ENCODE data around the gene STK25. TPM values are rescaled to one million over a fixed set of nuclear protein-coding genes. Genes with fewer than 3 reads are reported as not detected.

Gene STK25
- polyA plus RNA-seq, 4 donors, result 143 to 234 (median 186) TPM

DNA sequence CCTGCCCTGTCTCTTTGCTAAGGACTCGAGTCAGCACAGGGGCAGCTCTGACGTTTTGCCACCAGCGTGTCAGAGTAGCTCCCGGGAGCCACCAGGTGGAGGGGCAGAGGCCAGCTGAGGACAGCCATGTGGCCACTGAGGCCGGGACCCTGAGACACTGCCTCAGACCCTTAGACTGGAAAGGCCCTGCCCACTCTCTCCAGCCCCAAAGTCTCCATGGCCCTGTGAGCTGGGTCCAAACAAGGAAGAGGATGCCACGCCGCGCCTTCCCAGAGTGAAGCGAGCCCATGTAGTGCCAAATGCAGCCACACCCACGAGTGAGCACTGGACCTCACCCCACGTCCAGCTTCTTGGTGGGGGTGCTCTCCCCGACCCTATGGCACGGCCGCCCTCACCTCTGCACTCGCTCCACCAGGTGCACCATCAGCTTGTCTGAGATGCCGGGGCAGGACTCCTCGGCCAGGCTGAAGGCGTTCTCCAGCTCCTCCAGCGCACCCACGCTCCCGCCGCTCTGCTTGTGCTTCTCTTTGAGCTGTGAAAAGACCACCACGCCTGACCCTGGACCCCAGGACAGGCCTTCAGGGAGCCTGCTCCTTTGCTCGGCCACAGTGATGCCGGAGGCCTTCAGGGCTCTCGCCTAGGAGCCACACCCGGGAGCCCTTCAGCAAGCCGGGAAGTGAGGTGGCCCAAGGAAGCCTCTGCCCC, 12.2 kb downstream of the STK25 start:
- no peak for DNase-seq (ENCODE audit: low read depth in 4 of 4, low spot score in 3 of 4)

DNA sequence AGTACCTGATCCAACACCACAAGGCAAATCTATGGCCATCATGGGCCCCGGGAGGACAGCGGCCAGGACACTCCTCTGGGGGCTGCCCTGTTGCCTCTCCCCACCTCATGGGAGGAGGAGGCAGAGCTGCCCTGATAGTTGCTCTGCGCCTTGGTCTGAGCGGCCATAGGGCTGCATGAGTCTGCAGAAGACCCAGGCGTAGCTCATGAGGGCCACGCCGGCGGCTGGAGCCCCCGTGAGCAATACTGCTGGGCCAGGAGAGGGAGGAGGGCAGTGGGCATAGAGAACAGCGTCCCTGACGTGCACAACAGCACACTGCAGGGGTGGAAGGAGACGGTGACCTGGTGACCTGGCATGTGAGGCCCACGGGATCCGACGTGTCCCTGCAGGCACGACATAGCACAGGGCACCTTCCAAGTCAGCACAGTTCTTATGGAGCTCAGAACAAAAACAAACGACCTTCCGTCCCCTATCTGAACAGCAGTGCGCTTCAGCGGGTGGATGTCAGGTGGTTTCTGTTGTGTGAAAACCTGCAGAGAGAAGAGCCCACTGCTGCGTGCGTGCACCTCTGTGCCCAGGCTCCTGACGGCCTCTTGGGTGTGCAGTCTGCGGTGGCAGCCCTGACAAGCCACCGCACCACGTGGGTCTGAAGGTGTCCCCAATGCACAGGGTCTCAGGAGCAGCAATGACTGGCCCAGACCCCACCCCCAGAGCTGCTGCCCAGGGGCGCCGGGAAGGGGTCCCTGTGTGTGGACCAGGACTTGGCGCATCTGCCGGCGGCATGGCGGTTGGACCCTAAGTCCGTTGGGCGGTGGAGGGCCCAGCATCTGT, 13.0 kb downstream of the STK25 start:
- DNase-seq (ENCODE audit: low read depth in 4 of 4, low spot score in 3 of 4), result no peak

DNA sequence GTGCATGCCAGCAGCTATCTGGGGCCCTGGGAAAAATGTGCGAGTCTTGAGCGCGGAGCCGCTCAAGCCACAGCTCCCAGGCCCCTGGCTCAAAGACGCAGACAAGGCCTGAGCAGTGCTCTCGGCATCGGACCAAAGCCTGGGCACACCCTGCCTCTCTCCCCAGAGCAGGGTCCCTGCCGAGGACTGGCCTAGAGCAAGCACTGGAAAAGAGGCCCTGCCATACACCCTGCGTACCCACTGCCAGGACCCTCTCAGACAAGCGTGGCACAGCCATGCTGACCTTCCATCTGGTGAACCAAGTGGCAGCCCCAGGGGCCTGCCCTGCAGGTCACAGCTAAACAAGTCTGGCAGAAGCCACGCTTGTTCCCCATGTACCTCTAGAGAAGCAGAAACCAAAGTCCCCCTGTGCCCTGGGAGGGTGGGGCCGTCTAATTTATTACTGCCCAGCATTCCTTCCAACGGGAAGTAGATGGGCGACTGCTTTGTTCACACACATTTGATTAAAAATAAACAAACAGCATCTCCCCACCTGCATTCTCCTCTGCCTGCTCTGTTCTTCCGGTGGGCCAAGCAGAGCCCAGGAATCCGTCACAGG, 14.0 kb downstream of the STK25 start:
- DNase-seq (ENCODE audit: low read depth in 4 of 4, low spot score in 3 of 4), result no peak

GRCh38 chr2:241493092-241493491, 15.3 kb downstream of the STK25 start:
- no peak for DNase-seq (ENCODE audit: low read depth in 4 of 4, low spot score in 3 of 4)

- DNase-seq (ENCODE audit: low read depth in 4 of 4, low spot score in 3 of 4), result no peak
Observed at GRCh38 chr2:241492174-241492565, 16.2 kb downstream of the STK25 start.

DNA sequence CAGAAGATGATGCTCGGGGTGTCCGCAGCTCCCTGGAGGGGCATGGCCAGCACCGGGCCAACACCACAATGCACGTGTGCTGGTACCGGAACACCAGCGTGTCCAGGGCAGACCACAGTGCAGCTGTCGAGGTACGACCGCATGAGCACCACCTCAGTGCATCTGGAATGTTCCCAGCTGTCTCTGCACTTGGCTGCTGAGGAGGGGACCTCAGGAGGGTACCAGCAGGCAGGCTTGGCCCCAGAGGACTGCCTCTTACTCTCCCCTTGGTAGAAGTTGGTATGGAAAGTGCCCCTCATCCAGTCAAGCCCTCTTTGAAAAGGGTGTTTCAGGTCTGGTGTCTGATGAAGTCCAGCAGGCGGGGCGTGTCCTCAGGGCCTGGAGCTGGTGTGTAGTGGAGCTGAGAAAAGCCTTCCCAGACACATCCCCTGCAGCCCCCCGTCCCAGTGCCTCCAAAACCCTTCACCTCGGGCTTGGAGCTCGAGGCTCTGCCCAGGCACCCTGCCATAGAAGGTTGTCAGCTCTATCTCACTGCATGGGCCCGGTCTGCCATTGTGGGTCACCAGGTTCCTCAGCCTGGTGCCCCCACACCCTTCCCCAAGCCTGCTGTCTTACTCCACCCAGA, 16.7 kb downstream of the STK25 start:
- no peak for DNase-seq (ENCODE audit: low read depth in 4 of 4, low spot score in 3 of 4)

- no peak for DNase-seq (ENCODE audit: low read depth in 4 of 4, low spot score in 3 of 4)
Observed at GRCh38 chr2:241490825-241491506, 17.4 kb downstream of the STK25 start.

GRCh38 chr2:241489733-241490680, 18.4 kb downstream of the STK25 start:
- DNase-seq (ENCODE audit: low read depth in 4 of 4, low spot score in 3 of 4), result no peak

- no peak for DNase-seq (ENCODE audit: low read depth in 4 of 4, low spot score in 3 of 4)
Observed at GRCh38 chr2:241489088-241489487, 19.3 kb downstream of the STK25 start.

- DNase-seq (ENCODE audit: low read depth in 4 of 4, low spot score in 3 of 4), result no peak
Observed at GRCh38 chr2:241485172-241485911, 23.0 kb downstream of the STK25 start.

GRCh38 chr2:241483305-241483704, 25.1 kb downstream of the STK25 start:
- no peak for DNase-seq (ENCODE audit: low read depth in 4 of 4, low spot score in 3 of 4)

DNA sequence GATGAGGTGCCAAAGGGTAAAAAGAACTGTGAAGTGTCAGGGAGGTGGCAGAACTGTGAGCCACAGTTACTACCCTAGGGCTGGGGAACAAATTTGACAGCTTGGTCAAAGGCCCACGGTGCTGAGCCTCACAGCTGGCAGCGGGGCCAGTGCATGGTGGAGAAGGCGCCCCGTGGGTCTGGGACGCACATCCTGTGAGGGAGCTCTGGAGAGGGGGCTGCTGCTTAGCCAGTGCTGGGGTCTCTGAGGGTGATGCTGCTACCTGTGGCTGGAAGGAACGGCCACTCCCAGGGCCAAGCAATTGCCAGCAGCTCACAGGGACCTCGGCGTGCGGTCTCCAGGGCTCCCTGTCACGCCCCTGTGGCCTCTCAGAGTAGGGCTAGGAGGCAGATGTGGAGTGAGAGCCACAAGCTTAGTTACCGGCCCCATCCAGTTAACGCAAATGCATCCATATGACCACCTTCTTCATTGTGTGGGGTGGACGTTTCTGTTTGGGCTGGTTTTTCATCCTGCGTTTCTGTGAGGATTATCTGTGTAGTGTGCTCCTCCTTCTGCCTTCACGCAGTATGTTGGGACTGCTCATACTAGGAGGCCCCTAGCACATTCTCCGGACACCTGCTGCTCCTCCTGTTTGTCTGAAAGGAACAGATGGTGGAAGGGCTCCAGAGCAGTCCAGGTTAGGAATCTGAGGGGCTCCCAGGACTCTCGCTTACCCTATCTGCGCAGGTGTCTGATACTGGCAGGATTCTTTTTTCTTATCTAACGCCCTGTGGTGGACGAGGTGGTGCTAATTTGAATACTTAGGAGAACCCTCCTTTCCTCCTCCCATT, 26.0 kb downstream of the STK25 start:
- no peak for DNase-seq (ENCODE audit: low read depth in 4 of 4, low spot score in 3 of 4)

GRCh38 chr2:241481687-241482086, 26.7 kb downstream of the STK25 start:
- DNase-seq (ENCODE audit: low read depth in 4 of 4, low spot score in 3 of 4), result no peak

DNA sequence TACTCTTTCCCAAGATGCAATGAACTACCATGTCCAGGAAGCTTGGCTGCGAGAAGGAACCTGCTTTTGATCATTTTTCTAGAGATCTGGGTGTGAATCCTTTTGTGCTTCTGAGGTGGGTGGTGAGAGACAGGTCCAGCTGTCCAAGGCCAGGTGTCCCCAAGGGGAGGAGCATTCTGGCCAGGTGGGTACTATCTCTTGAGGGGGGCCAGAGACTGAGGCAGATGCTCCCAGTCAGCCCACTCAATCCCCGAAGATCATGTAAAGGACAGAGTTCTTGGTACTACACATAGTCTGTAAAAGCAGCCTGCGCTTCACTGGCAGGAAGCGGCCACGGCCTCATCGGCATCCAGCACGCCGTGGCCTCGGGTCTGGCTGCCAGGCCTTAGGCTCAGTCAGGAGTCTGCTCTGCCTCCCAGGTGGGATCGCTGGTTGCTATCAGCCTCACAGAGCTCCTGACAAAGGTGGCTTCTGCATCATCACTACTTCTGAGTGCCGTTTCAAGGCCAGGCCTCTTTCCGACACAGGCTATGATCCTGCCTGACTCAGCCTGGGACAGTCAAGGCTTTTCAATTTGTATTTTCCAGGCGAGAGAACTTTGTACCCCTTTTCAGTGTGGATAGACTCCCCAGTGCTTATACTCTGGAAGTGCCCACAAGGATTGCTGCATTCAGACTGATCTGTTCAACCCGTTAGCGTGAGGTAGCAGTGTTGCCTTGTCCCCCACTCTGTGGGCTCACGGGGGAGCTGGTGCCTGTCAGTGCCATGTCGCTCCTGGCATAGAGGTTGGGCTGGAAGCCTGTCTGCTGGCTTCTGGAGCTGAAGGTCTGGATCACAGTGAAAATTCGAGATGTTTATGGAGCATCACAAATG, 29.1 kb downstream of the STK25 start:
- DNase-seq (ENCODE audit: low read depth in 4 of 4, low spot score in 3 of 4), result no peak

GRCh38 chr2:241478166-241478565, 30.2 kb downstream of the STK25 start:
- DNase-seq (ENCODE audit: low read depth in 4 of 4, low spot score in 3 of 4), result no peak

DNA sequence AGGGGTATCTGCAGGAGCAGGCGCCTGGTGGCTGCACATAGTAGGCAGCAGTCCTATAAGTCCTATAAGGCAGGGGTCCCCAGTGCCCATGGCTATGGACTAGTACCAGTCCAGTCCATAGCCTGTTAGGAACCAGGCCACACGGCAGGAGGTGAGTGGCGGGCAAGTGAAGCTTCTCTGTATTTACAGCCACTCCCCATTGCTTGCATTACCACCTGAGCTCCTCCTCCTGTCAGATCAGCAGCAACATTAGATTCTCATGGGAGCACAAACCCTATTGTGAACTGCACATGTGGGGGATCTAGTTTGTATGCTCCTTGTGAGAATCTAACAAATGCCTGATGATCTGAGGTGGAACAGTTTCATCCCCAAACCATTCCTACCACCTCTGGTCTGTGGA, 33.1 kb downstream of the STK25 start:
- DNase-seq (ENCODE audit: low read depth in 4 of 4, low spot score in 3 of 4), result no peak

DNA sequence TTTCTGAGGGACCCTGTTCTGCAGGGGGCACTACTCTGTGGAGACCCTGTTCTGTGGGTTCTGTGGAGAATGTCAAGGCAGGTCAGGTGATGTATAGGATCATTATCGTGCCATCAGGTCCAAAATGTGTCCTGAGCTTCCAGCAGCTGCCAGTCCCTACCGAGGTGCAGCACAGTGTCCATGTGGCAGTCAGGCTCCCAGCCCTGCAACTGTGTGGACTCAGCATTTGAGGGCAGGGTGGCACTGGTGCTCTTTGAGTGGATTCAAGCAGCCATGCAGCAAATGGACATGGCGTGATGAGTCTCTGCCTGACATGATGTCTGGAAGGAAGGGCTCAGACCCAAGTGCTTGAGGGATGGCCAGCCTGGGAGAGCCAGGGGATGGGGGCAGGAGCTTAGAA, 35.0 kb downstream of the STK25 start:
- DNase-seq (ENCODE audit: low read depth in 4 of 4, low spot score in 3 of 4), result no peak
